Transverse colon (tissue), 4 donors: ENCODE results near the gene HOXD3.

ENCODE experiments used
- EP300 ChIP-seq: sonication (generic); formaldehyde crosslinking; IDR thresholded peaks from one replicate; pipeline ENCODE4 v1.6.1; 2017; ENCODE audit warnings: antibody characterized with exemption, low read depth
- POLR2A ChIP-seq: fragments of 450-650 bp; IDR thresholded peaks from one replicate; pipeline ENCODE4 v1.6.1; 2016; ENCODE audit warnings: antibody characterized with exemption, mild to moderate bottlenecking, moderate library complexity
- POLR2AphosphoS5 ChIP-seq, 3 donors: sonication (generic); formaldehyde crosslinking; IDR thresholded peaks; one replicate each; pipeline ENCODE4 v1.6.1; 2016; ENCODE audit warnings: antibody characterized with exemption in 3 of 3
- TF ChIP-seq, protein P1 (sequence below), 5 experiments: fragments of 200-600 bp in 3 of 5; fragments of 450-650 bp in 2 of 5; sonication (generic) in 3 of 5; IDR thresholded peaks; 1 replicate in 2 of 5; 2 replicates in 3 of 5; pipeline ENCODE4 v1.5.1; 2016 to 2017; ENCODE audit warnings: antibody characterized with exemption in 5 of 5, inconsistent platforms in 3 of 5, mild to moderate bottlenecking in 2 of 5, moderate library complexity in 1 of 5

DNA sequence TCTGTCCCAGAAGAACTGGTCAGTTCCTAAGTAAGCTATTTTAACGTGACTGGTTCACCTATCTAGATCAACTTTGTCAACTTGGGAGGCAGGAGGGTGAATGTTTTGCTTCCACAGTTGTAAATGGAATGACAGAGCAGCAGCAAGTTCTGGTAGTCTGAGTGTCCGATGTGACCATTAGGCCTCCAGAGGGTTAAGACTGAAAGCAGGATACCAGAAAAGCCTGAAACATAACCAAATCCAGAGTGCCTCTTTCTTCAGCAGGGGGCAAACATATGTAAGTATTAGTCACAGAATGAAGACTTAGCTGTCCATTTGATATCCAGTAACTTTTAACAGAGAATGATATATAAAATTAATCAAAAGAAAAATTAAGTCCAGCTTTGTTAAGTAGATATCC is 9.2 kb downstream of the HOXD3 start:
- TF ChIP-seq, protein P1, sequence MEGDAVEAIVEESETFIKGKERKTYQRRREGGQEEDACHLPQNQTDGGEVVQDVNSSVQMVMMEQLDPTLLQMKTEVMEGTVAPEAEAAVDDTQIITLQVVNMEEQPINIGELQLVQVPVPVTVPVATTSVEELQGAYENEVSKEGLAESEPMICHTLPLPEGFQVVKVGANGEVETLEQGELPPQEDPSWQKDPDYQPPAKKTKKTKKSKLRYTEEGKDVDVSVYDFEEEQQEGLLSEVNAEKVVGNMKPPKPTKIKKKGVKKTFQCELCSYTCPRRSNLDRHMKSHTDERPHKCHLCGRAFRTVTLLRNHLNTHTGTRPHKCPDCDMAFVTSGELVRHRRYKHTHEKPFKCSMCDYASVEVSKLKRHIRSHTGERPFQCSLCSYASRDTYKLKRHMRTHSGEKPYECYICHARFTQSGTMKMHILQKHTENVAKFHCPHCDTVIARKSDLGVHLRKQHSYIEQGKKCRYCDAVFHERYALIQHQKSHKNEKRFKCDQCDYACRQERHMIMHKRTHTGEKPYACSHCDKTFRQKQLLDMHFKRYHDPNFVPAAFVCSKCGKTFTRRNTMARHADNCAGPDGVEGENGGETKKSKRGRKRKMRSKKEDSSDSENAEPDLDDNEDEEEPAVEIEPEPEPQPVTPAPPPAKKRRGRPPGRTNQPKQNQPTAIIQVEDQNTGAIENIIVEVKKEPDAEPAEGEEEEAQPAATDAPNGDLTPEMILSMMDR (IDR thresholded peaks at IDR 0.05): no peak
- TF ChIP-seq EP300: no peak
- TF ChIP-seq POLR2AphosphoS5 (IDR thresholded peaks at IDR 0.05): no peak
- TF ChIP-seq POLR2A: no peak
